GM20431 (cell line): ENCODE data around the gene PSMF1.

ENCODE experiments used
- in situ Hi-C: fragments of 300-500 bp; cut with MseI, MboI; formaldehyde crosslinking; loops from one replicate; pipeline ENCODE4 v1.15.0; 2020; ENCODE audit warnings: low sequenced_read_pairs; ENCODE audit not compliant: unreplicated experiment

PSMF1 gene

GRCh38 chr20:1118336-1119127 is at the start of gene PSMF1:
TSS of gene PSMF1 (plus strand) at chr20:1118602. CDS start at chr20:1118774, 172 bp downstream.
- in situ Hi-C loops: no loop called here

GRCh38 chr20:1072258-1072657 is 46.1 kb upstream of the PSMF1 start:
- in situ Hi-C loops: no loop called here

GRCh38 chr20:1075616-1076015 is 42.8 kb upstream of the PSMF1 start:
- in situ Hi-C loops: no loop called here

- in situ Hi-C loops: no loop called here
Observed at GRCh38 chr20:1081891-1082290, 36.5 kb upstream of the PSMF1 start.

- in situ Hi-C loops: no loop called here
Observed at GRCh38 chr20:1083431-1084080, 34.8 kb upstream of the PSMF1 start.

- in situ Hi-C loops: no loop called here
Observed at GRCh38 chr20:1085492-1086276, 32.7 kb upstream of the PSMF1 start.

GRCh38 chr20:1086277-1087213 is 31.9 kb upstream of the PSMF1 start:
- in situ Hi-C loops: no loop called here

GRCh38 chr20:1087311-1087905 is 31.0 kb upstream of the PSMF1 start:
- in situ Hi-C loops: no loop called here

GRCh38 chr20:1094751-1095150 is 23.7 kb upstream of the PSMF1 start:
- in situ Hi-C loops: no loop called here

GRCh38 chr20:1101533-1101932 is 16.9 kb upstream of the PSMF1 start:
- in situ Hi-C loops: loop anchor here (10.0 kb wide), 1 partner anchor 287 kb away; no protein-coding TSS in a partner anchor

GRCh38 chr20:1102016-1102415 is 16.4 kb upstream of the PSMF1 start:
- in situ Hi-C loops: loop anchor here (10.0 kb wide), 1 partner anchor 287 kb away; no protein-coding TSS in a partner anchor

- in situ Hi-C loops: loop anchor here (10.0 kb wide), 1 partner anchor 289 kb away; no protein-coding TSS in a partner anchor
Observed at GRCh38 chr20:1103751-1104150, 14.7 kb upstream of the PSMF1 start.

- in situ Hi-C loops: loop anchor here (10.0 kb wide), 1 partner anchor 291 kb away; no protein-coding TSS in a partner anchor
Observed at GRCh38 chr20:1105599-1106194, 12.7 kb upstream of the PSMF1 start.

- in situ Hi-C loops: loop anchor here (10.0 kb wide), 1 partner anchor 292 kb away; no protein-coding TSS in a partner anchor
Observed at GRCh38 chr20:1107176-1107575, 11.2 kb upstream of the PSMF1 start.

- in situ Hi-C loops: loop anchor here (10.0 kb wide), 1 partner anchor 294 kb away; no protein-coding TSS in a partner anchor
Observed at GRCh38 chr20:1108437-1108920, 9.9 kb upstream of the PSMF1 start.

- in situ Hi-C loops: no loop called here
Observed at GRCh38 chr20:1112908-1113307, 5.5 kb upstream of the PSMF1 start.

GRCh38 chr20:1118004-1118335 is 432 bp upstream of the PSMF1 start:
- in situ Hi-C loops: no loop called here

GRCh38 chr20:1119128-1119505 is 715 bp downstream of the PSMF1 start:
- in situ Hi-C loops: no loop called here

GRCh38 chr20:1119524-1119923 is 1.1 kb downstream of the PSMF1 start:
- in situ Hi-C loops: no loop called here
